ENCODE data around the gene PTPRJ. TPM values are rescaled to one million over a fixed set of nuclear protein-coding genes. Genes with fewer than 3 reads are reported as not detected.
"Not testable (repeated sequence)": the region's sequence is repeated elsewhere in the genome, so short reads cannot be mapped to it uniquely, and the experiment has no call there.

The PTPRJ gene
- total and polyA plus RNA-seq, 2 of the 4 experiments (the other 2 are of a cell fraction): 5.6 to 14.9 TPM

- CTCF ChIA-PET: interaction anchor here (1.0 kb wide), 1 partner anchor 11 kb away, joined by 3 read pairs; no protein-coding TSS in a partner anchor
- no peak for TF ChIP-seq NFE2L2 (IDR thresholded peaks at IDR 0.05; ENCODE audit: low read depth, low read length)
- TF ChIP-seq RCOR1 (IDR thresholded peaks at IDR 0.05; ENCODE audit: insufficient replicate concordance, low read length): no peak
- TF ChIP-seq SMC3 (IDR thresholded peaks at IDR 0.05; ENCODE audit: low read depth, low read length): no peak
- TF ChIP-seq MXI1 (IDR thresholded peaks at IDR 0.05; ENCODE audit: borderline replicate concordance, low read depth, low read length): no peak
- no peak for TF ChIP-seq USF2 (IDR thresholded peaks at IDR 0.05; ENCODE audit: low read depth, low read length)
- TF ChIP-seq CHD1 (IDR thresholded peaks at IDR 0.05; ENCODE audit: low read depth, low read length): no peak
- TF ChIP-seq BHLHE40 (IDR thresholded peaks at IDR 0.05; ENCODE audit: low read depth, low read length): no peak
- no peak overlapping the region for H2AK5ac ChIP-seq (ENCODE audit: low read depth, low read length)
- POLR2A ChIA-PET (ENCODE audit: unreplicated experiment): no interaction called here
- H3K4me2 ChIP-seq (ENCODE audit: low read depth, low read length): no peak overlapping the region
- H3K79me1 ChIP-seq (ENCODE audit: low read depth in 1 of 2, low read length in 2 of 2): no peaks in the 10 kb centered on the region
- intact Hi-C loops (cut with micrococcal nuclease): no loop called here
- in situ Hi-C loops (cut with MboI; ENCODE audit: low sequenced_read_pairs): no loop called here
- no peak overlapping the region for H3K56ac ChIP-seq (ENCODE audit: extremely low read depth, insufficient read depth, low read length)
- no peaks in the 10 kb centered on the region for H3K36me3 ChIP-seq (ENCODE audit: control insufficient read depth, insufficient read depth, low read length)
- no peak overlapping the region for H3K23ac ChIP-seq (ENCODE audit: low read depth, low read length)
- no peak overlapping the region for H2BK15ac ChIP-seq (ENCODE audit: low read depth, low read length)
- no TSS peak for BruUV-seq (replicated peaks)
- no peaks in the 10 kb centered on the region for H3K9me1 ChIP-seq (ENCODE audit: insufficient read depth, low read length)
- H2BK20ac ChIP-seq (ENCODE audit: low read depth, low read length): no peak overlapping the region
- no peak overlapping the region for H4K5ac ChIP-seq (ENCODE audit: low read depth, low read length)
- H3K18ac ChIP-seq (ENCODE audit: low read depth, low read length): no peak overlapping the region
- no peak overlapping the region for H3K4ac ChIP-seq (ENCODE audit: low read depth, low read length)
- no peak overlapping the region for H4K91ac ChIP-seq (ENCODE audit: insufficient read depth, low read depth, low read length)
- H4K8ac ChIP-seq (ENCODE audit: low read depth in 2 of 2, low read length in 2 of 2): no peak overlapping the region
- H2BK5ac ChIP-seq (ENCODE audit: low read depth, low read length, poor library complexity, severe bottlenecking): no peak overlapping the region
- no peak overlapping the region for H3K14ac ChIP-seq (replicated peaks; ENCODE audit: low read depth, low read length)
- ATAC-seq (ENCODE audit: low read depth) (no peak), DNase-seq (no peak)
- dilution Hi-C loops (cut with HindIII; ENCODE audit: low sequenced_read_pairs, unreplicated experiment): no loop called here
- no peaks in the 10 kb centered on the region for H3K27me3 ChIP-seq (ENCODE audit: control insufficient read depth, insufficient read depth, low read length)
- no peak overlapping the region for H2AK9ac ChIP-seq (replicated peaks; ENCODE audit: low read depth, low read length, poor library complexity)
- no peak overlapping the region for H2AFZ ChIP-seq (replicated peaks; ENCODE audit: low read length, poor library complexity)
- H3K9me3 ChIP-seq (ENCODE audit: control insufficient read depth, insufficient read depth, low read length): no peaks in the 10 kb centered on the region
- H2BK120ac ChIP-seq (ENCODE audit: low read depth, low read length): no peak overlapping the region
- no peak overlapping the region for H3K9ac ChIP-seq (ENCODE audit: low read depth, low read length)
- H3K4me1 ChIP-seq (ENCODE audit: control insufficient read depth, insufficient read depth, low read length): no peaks in the 10 kb centered on the region
- no peak overlapping the region for H3K27ac ChIP-seq (ENCODE audit: insufficient read depth, low read length)
- no peak overlapping the region for H3K4me3 ChIP-seq (ENCODE audit: insufficient read depth, low read depth, low read length)
- H4K20me1 ChIP-seq (ENCODE audit: insufficient read depth, low read length): no peaks in the 10 kb centered on the region
These were observed 204.1 kb downstream of the PTPRJ start for GRCh38 chr11:48184452-48184851.

GRCh38 chr11:48190906-48191654 is 210.7 kb downstream of the PTPRJ start:
- H3K79me1 ChIP-seq (ENCODE audit: low read depth in 1 of 2, low read length in 2 of 2); H2BK15ac ChIP-seq (ENCODE audit: low read depth, low read length); BruUV-seq (replicated peaks); dilution Hi-C loops (cut with HindIII; ENCODE audit: low sequenced_read_pairs, unreplicated experiment); H2AK5ac ChIP-seq (ENCODE audit: low read depth, low read length); H3K27me3 ChIP-seq (ENCODE audit: control insufficient read depth, insufficient read depth, low read length); H3K36me3 ChIP-seq (ENCODE audit: control insufficient read depth, insufficient read depth, low read length); H2BK120ac ChIP-seq (ENCODE audit: low read depth, low read length); H4K20me1 ChIP-seq (ENCODE audit: insufficient read depth, low read length); H4K8ac ChIP-seq (ENCODE audit: low read depth in 2 of 2, low read length in 2 of 2); H3K9me3 ChIP-seq (ENCODE audit: control insufficient read depth, insufficient read depth, low read length); H3K27ac ChIP-seq (ENCODE audit: insufficient read depth, low read length); H3K4me3 ChIP-seq (ENCODE audit: insufficient read depth, low read depth, low read length); intact Hi-C loops (cut with micrococcal nuclease); H2AFZ ChIP-seq (replicated peaks; ENCODE audit: low read length, poor library complexity); H2AK9ac ChIP-seq (replicated peaks; ENCODE audit: low read depth, low read length, poor library complexity); H3K56ac ChIP-seq (ENCODE audit: extremely low read depth, insufficient read depth, low read length); in situ Hi-C loops (cut with MboI; ENCODE audit: low sequenced_read_pairs); DNase-seq; H3K9me1 ChIP-seq (ENCODE audit: insufficient read depth, low read length); H2BK5ac ChIP-seq (ENCODE audit: low read depth, low read length, poor library complexity, severe bottlenecking); CTCF ChIA-PET; H3K23ac ChIP-seq (ENCODE audit: low read depth, low read length); H3K4me1 ChIP-seq (ENCODE audit: control insufficient read depth, insufficient read depth, low read length); POLR2A ChIA-PET (ENCODE audit: unreplicated experiment); H3K14ac ChIP-seq (replicated peaks; ENCODE audit: low read depth, low read length); H4K91ac ChIP-seq (ENCODE audit: insufficient read depth, low read depth, low read length); H3K4me2 ChIP-seq (ENCODE audit: low read depth, low read length); ATAC-seq (ENCODE audit: low read depth); H3K18ac ChIP-seq (ENCODE audit: low read depth, low read length); H4K5ac ChIP-seq (ENCODE audit: low read depth, low read length); H2BK20ac ChIP-seq (ENCODE audit: low read depth, low read length); H3K9ac ChIP-seq (ENCODE audit: low read depth, low read length); H3K4ac ChIP-seq (ENCODE audit: low read depth, low read length): not testable (repeated sequence)
- WGBS, 2 experiments (ENCODE audit: extremely low coverage in 2 of 2, insufficient read length in 1 of 2): no CpG with 5 or more reads among the region's 10 CpGs
